HEK293 (cell line): Measurements from ENCODE around the gene TRIM66.

Experiments
- CTCF ChIA-PET: fragments of 350-600 bp; formaldehyde crosslinking; extraction: SDS; loops from one replicate; lab custom pipeline; 2021; ENCODE audit warnings: antibody characterized with exemption; lab: Yijun Ruan, JAX
- POLR2A ChIA-PET: fragments of 300-600 bp; formaldehyde crosslinking; extraction: SDS; loops from one replicate; lab custom pipeline; 2020; ENCODE audit warnings: antibody characterized with exemption, inconsistent platforms; lab: Yijun Ruan, JAX
- H3K27ac ChIP-seq: fragments of 200-500 bp; sonication (Bioruptor generic); 2 replicates; pipeline ENCODE4 v1.5.1; 2014; ENCODE audit warnings: low read depth, low read length, control low read depth, inconsistent platforms; ENCODE audit errors: extremely low read depth
- H3K36me3 ChIP-seq, 2 experiments: fragments of 200-500 bp in 1 of 2; sonication (Bioruptor generic) in 1 of 2; 1 replicate in 1 of 2; 2 replicates in 1 of 2; pipeline ENCODE4 v1.5.1; 2014 to 2017; ENCODE audit warnings: inconsistent platforms in 2 of 2, low read length in 2 of 2; ENCODE audit not compliant: control insufficient read depth in 2 of 2, insufficient read depth in 1 of 2
- H3K4me1 ChIP-seq: fragments of 200-500 bp; sonication (Bioruptor generic); 2 replicates; pipeline ENCODE4 v1.5.1; 2014; ENCODE audit warnings: mild to moderate bottlenecking, low read length, inconsistent platforms; ENCODE audit not compliant: control insufficient read depth, insufficient read depth
- H3K4me3 ChIP-seq: 2 replicates; pipeline ENCODE4 v1.5.1; 2011; ENCODE audit warnings: low read depth, mild to moderate bottlenecking, control low read depth, low read length, moderate library complexity
- H3K9me3 ChIP-seq: fragments of 200-500 bp; sonication (Bioruptor generic); 2 replicates; pipeline ENCODE4 v1.5.1; 2014; ENCODE audit warnings: low read depth, low read length, inconsistent platforms; ENCODE audit not compliant: control insufficient read depth, insufficient read depth
- ATF2 ChIP-seq: fragments of 450-650 bp; formaldehyde crosslinking; IDR thresholded peaks from 2 replicates; pipeline ENCODE4 v1.5.1; 2016; ENCODE audit warnings: missing biosample characterization, missing genetic modification characterization, low read depth
- CTCF ChIP-seq: fragments of 450-650 bp; formaldehyde crosslinking; IDR thresholded peaks from 2 replicates; pipeline ENCODE4 v1.5.1; 2016; ENCODE audit warnings: missing biosample characterization, missing genetic modification characterization
- EGR2 ChIP-seq: fragments of 450-650 bp; formaldehyde crosslinking; IDR thresholded peaks from 2 replicates; pipeline ENCODE4 v1.5.1; 2016; ENCODE audit warnings: low read depth, missing biosample characterization, missing genetic modification characterization
- GLI4 ChIP-seq: fragments of 450-650 bp; formaldehyde crosslinking; IDR thresholded peaks from 2 replicates; pipeline ENCODE4 v1.5.1; 2016; ENCODE audit warnings: missing biosample characterization, missing genetic modification characterization
- HIC1 ChIP-seq: fragments of 450-650 bp; formaldehyde crosslinking; IDR thresholded peaks from 2 replicates; pipeline ENCODE4 v1.5.1; 2016; ENCODE audit warnings: missing biosample characterization, missing genetic modification characterization
- HOXD13 ChIP-seq: sonication (generic); formaldehyde crosslinking; IDR thresholded peaks from 2 replicates; pipeline ENCODE4 v1.8.0; 2022; ENCODE audit warnings: missing genetic modification reagents, borderline replicate concordance
- MYNN ChIP-seq: fragments of 450-650 bp; formaldehyde crosslinking; IDR thresholded peaks from 2 replicates; pipeline ENCODE4 v1.5.1; 2016; ENCODE audit warnings: missing biosample characterization, missing genetic modification characterization, borderline replicate concordance
- RBAK ChIP-seq: fragments of 450-650 bp; formaldehyde crosslinking; IDR thresholded peaks from 2 replicates; pipeline ENCODE4 v1.5.1; 2016; ENCODE audit warnings: missing biosample characterization, missing genetic modification characterization
- YY1 ChIP-seq: fragments of 450-650 bp; formaldehyde crosslinking; IDR thresholded peaks from 2 replicates; pipeline ENCODE4 v1.5.1; 2018; ENCODE audit warnings: missing biosample characterization, missing genetic modification characterization
- ZFP41 ChIP-seq: fragments of 450-650 bp; formaldehyde crosslinking; IDR thresholded peaks from 2 replicates; pipeline ENCODE4 v1.5.1; 2016; ENCODE audit warnings: missing biosample characterization, missing genetic modification characterization, borderline replicate concordance
- ZIC2 ChIP-seq: fragments of 450-650 bp; formaldehyde crosslinking; IDR thresholded peaks from 2 replicates; pipeline ENCODE4 v1.5.1; 2016; ENCODE audit warnings: missing biosample characterization, missing genetic modification characterization
- ZNF114 ChIP-seq: fragments of 450-650 bp; formaldehyde crosslinking; IDR thresholded peaks from 2 replicates; pipeline ENCODE4 v1.5.0; 2017; ENCODE audit warnings: missing biosample characterization, missing genetic modification characterization
- ZNF121 ChIP-seq: fragments of 450-650 bp; formaldehyde crosslinking; IDR thresholded peaks from 2 replicates; pipeline ENCODE4 v1.5.1; 2016; ENCODE audit warnings: missing biosample characterization, missing genetic modification characterization
- ZNF138 ChIP-seq: fragments of 450-650 bp; formaldehyde crosslinking; IDR thresholded peaks from 2 replicates; pipeline ENCODE4 v1.5.1; 2016; ENCODE audit warnings: missing biosample characterization, missing genetic modification characterization, borderline replicate concordance
- ZNF18 ChIP-seq: fragments of 450-650 bp; formaldehyde crosslinking; IDR thresholded peaks from 2 replicates; pipeline ENCODE4 v1.5.1; 2016; ENCODE audit warnings: missing biosample characterization, missing genetic modification characterization
- ZNF248 ChIP-seq: fragments of 450-650 bp; formaldehyde crosslinking; IDR thresholded peaks from 2 replicates; pipeline ENCODE4 v1.5.1; 2017; ENCODE audit warnings: missing biosample characterization, missing genetic modification characterization
- ZNF335 ChIP-seq: fragments of 450-650 bp; formaldehyde crosslinking; conservative IDR thresholded peaks from 2 replicates; pipeline ENCODE4 v1.5.1; 2016; ENCODE audit warnings: missing biosample characterization, missing genetic modification characterization
- ZNF362 ChIP-seq: fragments of 450-650 bp; formaldehyde crosslinking; IDR thresholded peaks from 2 replicates; pipeline ENCODE4 v1.5.1; 2016; ENCODE audit warnings: missing biosample characterization, missing genetic modification characterization
- ZNF580 ChIP-seq: fragments of 450-650 bp; formaldehyde crosslinking; IDR thresholded peaks from 2 replicates; pipeline ENCODE4 v1.5.1; 2016; ENCODE audit warnings: missing biosample characterization, missing genetic modification characterization
- ZNF600 ChIP-seq: fragments of 450-650 bp; formaldehyde crosslinking; IDR thresholded peaks from 2 replicates; pipeline ENCODE4 v1.5.1; 2016; ENCODE audit warnings: missing biosample characterization, missing genetic modification characterization
- ZNF626 ChIP-seq: fragments of 450-650 bp; sonication (Bioruptor Pico); formaldehyde crosslinking; IDR thresholded peaks from 2 replicates; pipeline ENCODE4 v1.5.1; 2018; ENCODE audit warnings: missing biosample characterization, missing genetic modification characterization, inconsistent platforms
- ZNF677 ChIP-seq: fragments of 450-650 bp; IDR thresholded peaks from 2 replicates; pipeline ENCODE4 v1.5.0; 2018; ENCODE audit warnings: missing biosample characterization, mild to moderate bottlenecking, missing genetic modification characterization, moderate library complexity
- ZNF704 ChIP-seq: fragments of 450-650 bp; formaldehyde crosslinking; IDR thresholded peaks from 2 replicates; pipeline ENCODE4 v1.5.1; 2016; ENCODE audit warnings: missing biosample characterization, missing genetic modification characterization
- ZNF747 ChIP-seq: fragments of 450-650 bp; formaldehyde crosslinking; IDR thresholded peaks from 2 replicates; pipeline ENCODE4 v1.5.1; 2016; ENCODE audit warnings: missing biosample characterization, missing genetic modification characterization
- ZNF76 ChIP-seq: fragments of 450-650 bp; formaldehyde crosslinking; IDR thresholded peaks from 2 replicates; pipeline ENCODE4; 2016; ENCODE audit warnings: low read depth, missing biosample characterization, missing genetic modification characterization, borderline replicate concordance
- ZNF791 ChIP-seq: fragments of 450-650 bp; formaldehyde crosslinking; IDR thresholded peaks from 2 replicates; pipeline ENCODE4 v1.5.1; 2016; ENCODE audit warnings: missing biosample characterization, missing genetic modification characterization
- ZSCAN16 ChIP-seq: fragments of 450-650 bp; formaldehyde crosslinking; IDR thresholded peaks from 2 replicates; pipeline ENCODE4 v1.5.1; 2016; ENCODE audit warnings: missing biosample characterization, missing genetic modification characterization
- ZSCAN5A ChIP-seq: fragments of 450-650 bp; formaldehyde crosslinking; IDR thresholded peaks from 2 replicates; pipeline ENCODE4 v1.5.1; 2016; ENCODE audit warnings: missing biosample characterization, missing genetic modification characterization

Gene TRIM66

GRCh38 chr11:8614497-8614896, 68.0 kb downstream of the TRIM66 start (continued):
- no peak for TF ChIP-seq CTCF
- no peak for TF ChIP-seq ZNF114
- no peak for TF ChIP-seq RBAK (tag by site-specific recombination)
- TF ChIP-seq ZNF626 (tag by site-specific recombination) = no peak
- TF ChIP-seq MYNN = no peak
- TF ChIP-seq ZNF121 (tag by site-specific recombination) = no peak
- no peak for TF ChIP-seq ZNF76 (tag by site-specific recombination)
- no peak for TF ChIP-seq ZNF747 (tag by site-specific recombination)
- no peak for TF ChIP-seq ZNF704 (tag by site-specific recombination)
- no peak for TF ChIP-seq YY1 (tag by site-specific recombination)

- H3K27ac ChIP-seq = no peak overlapping the region
- H3K4me3 ChIP-seq = no peak overlapping the region
- no peaks in the 10 kb centered on the region for H3K4me1 ChIP-seq
- no peaks in the 10 kb centered on the region for H3K9me3 ChIP-seq
- CTCF ChIA-PET = interaction anchor here (0.6 to 1.5 kb wide), 4 partner anchors 8 to 349 kb away, joined by 3 read pairs; partner anchors contain the start of gene LMO1
- peaks cover 0 to 25% of the 10 kb centered on the region in 2 experiments; a peak in 1 of 3 replicates for H3K36me3 ChIP-seq
- POLR2A ChIA-PET = interaction anchor here (1.2 kb wide), 1 partner anchor 19 kb away, joined by 3 read pairs; the partner anchor contains the start of gene STK33
- no peak for TF ChIP-seq ZFP41
- no peak for TF ChIP-seq ZSCAN5A (tag by site-specific recombination)
- no peak for TF ChIP-seq ZNF138 (tag by site-specific recombination)
- no peak for TF ChIP-seq ZNF335 (tag by site-specific recombination)
- no peak for TF ChIP-seq ZNF362 (tag by site-specific recombination)
- no peak for TF ChIP-seq ZIC2 (tag by site-specific recombination)
- TF ChIP-seq EGR2 (tag by site-specific recombination) = no peak
- TF ChIP-seq ZNF600 = no peak
- TF ChIP-seq HIC1 (tag by site-specific recombination) = no peak
- TF ChIP-seq ZSCAN16 (tag by site-specific recombination) = no peak
- no peak for TF ChIP-seq HOXD13 (CRISPR knock-in tag)
- no peak for TF ChIP-seq GLI4 (tag by site-specific recombination)
- TF ChIP-seq ZNF18 (tag by site-specific recombination) = no peak
- no peak for TF ChIP-seq ZNF677 (tag by site-specific recombination)
- no peak for TF ChIP-seq ZNF580 (tag by site-specific recombination)
- no peak for TF ChIP-seq ATF2 (tag by site-specific recombination)
- no peak for TF ChIP-seq ZNF248 (tag by site-specific recombination)
- no peak for TF ChIP-seq ZNF791 (tag by site-specific recombination)
Measured at GRCh38 chr11:8613036-8613435, 69.4 kb downstream of the TRIM66 start.
